ENCODE measurements around the gene POU2F3.

Gene POU2F3

GRCh38 chr11:120342678-120343077 is 102.7 kb downstream of the POU2F3 start:
- Histone ChIP-seq H2BK12ac (ENCODE audit: low read length) (no peak overlapping the region), H3K79me2 (ENCODE audit: control insufficient read depth, insufficient read depth, low read length, poor library complexity) (peaks cover 2% of the 10 kb centered on the region), H3K18ac (ENCODE audit: low read length) (no peak overlapping the region), H2BK5ac (ENCODE audit: low read depth, low read length, poor library complexity) (no peak overlapping the region), H3K4me1 (ENCODE audit: control insufficient read depth in 1 of 2, insufficient read depth in 2 of 2, low read length in 2 of 2) (peaks cover 2 to 5% of the 10 kb centered on the region in 2 experiments), H2AK5ac (ENCODE audit: low read length) (no peak overlapping the region), H3K14ac (ENCODE audit: low read length) (no peak overlapping the region), H3K9ac (ENCODE audit: low read length) (no peak overlapping the region), H3K36me3 (ENCODE audit: control insufficient read depth in 1 of 2, insufficient read depth in 2 of 2, low read length in 2 of 2) (no peaks in the 10 kb centered on the region), H3K79me1 (ENCODE audit: low read length) (no peaks in the 10 kb centered on the region), H3K4me3 (ENCODE audit: low read depth, low read length) (no peak overlapping the region), H2BK120ac (ENCODE audit: insufficient read depth, low read length, poor library complexity) (no peak overlapping the region), H3K27ac (ENCODE audit: low read depth, low read length) (no peak overlapping the region), H4K91ac (ENCODE audit: low read depth, low read length) (no peak overlapping the region), H3K27me3 (ENCODE audit: insufficient read depth, low read length) (no peaks in the 10 kb centered on the region), H4K8ac (ENCODE audit: low read depth, low read length) (no peak overlapping the region), H3K4me2 (ENCODE audit: low read length) (no peak overlapping the region), H3K4ac (ENCODE audit: low read depth, low read length) (no peak overlapping the region), H2AFZ (ENCODE audit: insufficient read depth, low read length, poor library complexity) (no peak overlapping the region), H3K9me3 (ENCODE audit: insufficient read depth, low read depth, low read length) (no peaks in the 10 kb centered on the region), H3K23ac (ENCODE audit: low read length) (no peak overlapping the region), H4K12ac (ENCODE audit: low read depth, low read length) (no peak overlapping the region)
- no peak for DNase-seq
- WGBS (ENCODE audit: extremely low coverage, insufficient coverage, insufficient read length): no CpG with 5 or more reads among the region's 3 CpGs

GRCh38 chr11:120343429-120343828 is 103.5 kb downstream of the POU2F3 start:
- Histone ChIP-seq H2BK5ac (ENCODE audit: low read depth, low read length, poor library complexity) (no peak overlapping the region), H2BK120ac (ENCODE audit: insufficient read depth, low read length, poor library complexity) (no peak overlapping the region), H3K9ac (ENCODE audit: low read length) (no peak overlapping the region), H3K79me1 (ENCODE audit: low read length) (no peaks in the 10 kb centered on the region), H3K79me2 (ENCODE audit: control insufficient read depth, insufficient read depth, low read length, poor library complexity) (peaks cover 2% of the 10 kb centered on the region), H3K4me3 (ENCODE audit: low read depth, low read length) (no peak overlapping the region), H3K23ac (ENCODE audit: low read length) (no peak overlapping the region), H3K4me2 (ENCODE audit: low read length) (no peak overlapping the region), H3K18ac (ENCODE audit: low read length) (no peak overlapping the region), H4K8ac (ENCODE audit: low read depth, low read length) (no peak overlapping the region), H2AFZ (ENCODE audit: insufficient read depth, low read length, poor library complexity) (no peak overlapping the region), H3K4ac (ENCODE audit: low read depth, low read length) (peak overlapping the region; percentile 47), H3K27ac (ENCODE audit: low read depth, low read length) (no peak overlapping the region), H3K27me3 (ENCODE audit: insufficient read depth, low read length) (no peaks in the 10 kb centered on the region), H3K4me1 (ENCODE audit: control insufficient read depth in 1 of 2, insufficient read depth in 2 of 2, low read length in 2 of 2) (peaks cover 2 to 5% of the 10 kb centered on the region in 2 experiments), H4K91ac (ENCODE audit: low read depth, low read length) (no peak overlapping the region), H2BK12ac (ENCODE audit: low read length) (no peak overlapping the region), H3K14ac (ENCODE audit: low read length) (no peak overlapping the region), H2AK5ac (ENCODE audit: low read length) (no peak overlapping the region), H3K36me3 (ENCODE audit: control insufficient read depth in 1 of 2, insufficient read depth in 2 of 2, low read length in 2 of 2) (no peaks in the 10 kb centered on the region), H3K9me3 (ENCODE audit: insufficient read depth, low read depth, low read length) (no peaks in the 10 kb centered on the region), H4K12ac (ENCODE audit: low read depth, low read length) (no peak overlapping the region)
- no peak for DNase-seq
- WGBS (ENCODE audit: extremely low coverage, insufficient coverage, insufficient read length): no CpG with 5 or more reads among the region's 2 CpGs

DNA sequence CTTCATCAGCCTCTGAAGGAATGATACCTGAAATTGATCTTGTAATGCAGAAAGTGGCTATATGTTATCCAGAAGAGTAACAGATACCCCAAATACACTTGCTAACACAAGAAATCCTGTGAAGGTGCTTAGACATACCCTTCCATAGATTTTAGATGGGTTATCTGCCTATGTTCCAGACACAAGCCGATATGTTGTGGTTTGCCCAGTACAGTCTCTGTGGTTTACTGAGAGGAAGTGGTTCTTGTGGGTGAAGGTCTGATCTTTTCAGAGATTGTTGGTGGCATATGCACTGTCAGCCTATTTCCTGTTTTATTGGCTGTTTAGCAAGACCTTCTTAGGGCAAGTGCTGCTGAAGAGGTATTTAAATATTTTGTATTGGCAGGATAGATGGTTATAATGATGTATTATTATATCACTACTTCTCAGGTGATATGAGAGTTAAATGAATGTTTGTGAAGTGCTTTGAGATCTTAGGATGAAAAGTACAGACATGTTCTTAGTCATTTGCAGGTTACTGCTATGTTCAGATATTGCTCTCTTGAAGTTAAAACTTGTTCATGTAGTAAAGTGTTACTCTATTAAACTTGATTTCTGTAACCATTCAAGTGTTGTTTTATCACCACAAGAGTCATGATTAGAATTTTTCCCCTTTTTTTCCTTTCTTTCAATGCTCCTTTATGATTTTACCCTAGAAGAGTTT is 104.5 kb downstream of the POU2F3 start:
- H3K27me3 ChIP-seq (ENCODE audit: insufficient read depth, low read length): no peaks in the 10 kb centered on the region
- WGBS (ENCODE audit: extremely low coverage, insufficient coverage, insufficient read length): no CpG with 5 or more reads among the region's 1 CpG

DNA sequence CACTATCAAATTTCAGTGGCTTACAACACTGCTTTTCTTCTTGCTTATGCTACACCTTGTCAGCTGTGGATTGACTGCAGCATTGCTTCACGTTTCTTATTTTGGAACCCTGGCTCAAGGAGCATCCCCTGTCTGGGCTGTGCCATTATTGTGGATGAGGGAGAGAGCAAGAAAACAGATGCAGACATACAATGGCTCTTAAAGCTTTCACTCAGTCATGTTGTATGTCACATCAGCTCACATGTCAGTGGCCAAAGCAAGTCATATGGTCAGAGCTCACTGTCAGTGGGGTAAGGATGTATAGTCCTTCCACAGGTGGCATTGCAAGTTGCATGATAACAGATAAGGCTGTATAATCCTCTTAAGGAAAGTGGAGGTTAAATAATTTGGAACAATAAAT is 106.3 kb downstream of the POU2F3 start:
- no CpG with 5 or more reads among the region's 1 CpG for WGBS (ENCODE audit: extremely low coverage, insufficient coverage, insufficient read length)
- Histone ChIP-seq H3K9me3 (ENCODE audit: insufficient read depth, low read depth, low read length) (no peaks in the 10 kb centered on the region), H3K9ac (ENCODE audit: low read length) (no peak overlapping the region), H2BK5ac (ENCODE audit: low read depth, low read length, poor library complexity) (no peak overlapping the region), H3K4me1 (ENCODE audit: control insufficient read depth in 1 of 2, insufficient read depth in 2 of 2, low read length in 2 of 2) (peaks cover 2 to 3% of the 10 kb centered on the region in 2 experiments), H3K27me3 (ENCODE audit: insufficient read depth, low read length) (no peaks in the 10 kb centered on the region), H3K79me1 (ENCODE audit: low read length) (no peaks in the 10 kb centered on the region), H4K12ac (ENCODE audit: low read depth, low read length) (no peak overlapping the region), H3K14ac (ENCODE audit: low read length) (no peak overlapping the region), H2BK120ac (ENCODE audit: insufficient read depth, low read length, poor library complexity) (no peak overlapping the region), H2BK12ac (ENCODE audit: low read length) (no peak overlapping the region), H3K4ac (ENCODE audit: low read depth, low read length) (peak overlapping the region; percentile 52), H3K36me3 (ENCODE audit: control insufficient read depth in 1 of 2, insufficient read depth in 2 of 2, low read length in 2 of 2) (no peaks in the 10 kb centered on the region), H3K18ac (ENCODE audit: low read length) (no peak overlapping the region), H4K8ac (ENCODE audit: low read depth, low read length) (no peak overlapping the region), H3K4me2 (ENCODE audit: low read length) (no peak overlapping the region), H4K91ac (ENCODE audit: low read depth, low read length) (no peak overlapping the region), H3K79me2 (ENCODE audit: control insufficient read depth, insufficient read depth, low read length, poor library complexity) (no peaks in the 10 kb centered on the region), H3K27ac (ENCODE audit: low read depth, low read length) (no peak overlapping the region), H3K4me3 (ENCODE audit: low read depth, low read length) (no peak overlapping the region), H2AK5ac (ENCODE audit: low read length) (no peak overlapping the region), H3K23ac (ENCODE audit: low read length) (no peak overlapping the region), H2AFZ (ENCODE audit: insufficient read depth, low read length, poor library complexity) (no peak overlapping the region)
- DNase-seq: no peak

More for the DNA sequence above, 104.5 kb downstream of the POU2F3 start:
- Histone ChIP-seq H4K12ac (ENCODE audit: low read depth, low read length) (no peak overlapping the region), H3K14ac (ENCODE audit: low read length) (no peak overlapping the region), H3K18ac (ENCODE audit: low read length) (no peak overlapping the region), H2BK120ac (ENCODE audit: insufficient read depth, low read length, poor library complexity) (no peak overlapping the region), H2BK12ac (ENCODE audit: low read length) (no peak overlapping the region), H3K4me2 (ENCODE audit: low read length) (no peak overlapping the region), H3K9me3 (ENCODE audit: insufficient read depth, low read depth, low read length) (no peaks in the 10 kb centered on the region), H3K79me1 (ENCODE audit: low read length) (no peaks in the 10 kb centered on the region), H2AK5ac (ENCODE audit: low read length) (no peak overlapping the region), H3K23ac (ENCODE audit: low read length) (no peak overlapping the region), H3K36me3 (ENCODE audit: control insufficient read depth in 1 of 2, insufficient read depth in 2 of 2, low read length in 2 of 2) (no peaks in the 10 kb centered on the region), H4K91ac (ENCODE audit: low read depth, low read length) (no peak overlapping the region), H3K9ac (ENCODE audit: low read length) (no peak overlapping the region), H3K4me3 (ENCODE audit: low read depth, low read length) (no peak overlapping the region), H3K4ac (ENCODE audit: low read depth, low read length) (peak overlapping the region; percentile 33), H3K27ac (ENCODE audit: low read depth, low read length) (no peak overlapping the region), H2BK5ac (ENCODE audit: low read depth, low read length, poor library complexity) (no peak overlapping the region), H3K4me1 (ENCODE audit: control insufficient read depth in 1 of 2, insufficient read depth in 2 of 2, low read length in 2 of 2) (peaks cover 2 to 4% of the 10 kb centered on the region in 2 experiments), H3K79me2 (ENCODE audit: control insufficient read depth, insufficient read depth, low read length, poor library complexity) (peaks cover 2% of the 10 kb centered on the region), H4K8ac (ENCODE audit: low read depth, low read length) (no peak overlapping the region), H2AFZ (ENCODE audit: insufficient read depth, low read length, poor library complexity) (no peak overlapping the region)
- peak in 1 of 2 donors; percentile 17 for DNase-seq
